NCI-H345 treated with DMSO at 0.1 percent for 48 hours (cell line): Measurements from ENCODE around the gene HIGD1A.
A peak's percentile ranks its signal among the peaks of the same experiment; 100 is the strongest.
"Not testable (repeated sequence)": the region's sequence is repeated elsewhere in the genome, so short reads cannot be mapped to it uniquely, and the experiment has no call there.

ENCODE experiments used
- DNase-seq: peaks from one replicate; lab custom pipeline; 2025; ENCODE audit not compliant: unreplicated experiment; lab: John Stamatoyannopoulos, UW

HIGD1A gene

DNA sequence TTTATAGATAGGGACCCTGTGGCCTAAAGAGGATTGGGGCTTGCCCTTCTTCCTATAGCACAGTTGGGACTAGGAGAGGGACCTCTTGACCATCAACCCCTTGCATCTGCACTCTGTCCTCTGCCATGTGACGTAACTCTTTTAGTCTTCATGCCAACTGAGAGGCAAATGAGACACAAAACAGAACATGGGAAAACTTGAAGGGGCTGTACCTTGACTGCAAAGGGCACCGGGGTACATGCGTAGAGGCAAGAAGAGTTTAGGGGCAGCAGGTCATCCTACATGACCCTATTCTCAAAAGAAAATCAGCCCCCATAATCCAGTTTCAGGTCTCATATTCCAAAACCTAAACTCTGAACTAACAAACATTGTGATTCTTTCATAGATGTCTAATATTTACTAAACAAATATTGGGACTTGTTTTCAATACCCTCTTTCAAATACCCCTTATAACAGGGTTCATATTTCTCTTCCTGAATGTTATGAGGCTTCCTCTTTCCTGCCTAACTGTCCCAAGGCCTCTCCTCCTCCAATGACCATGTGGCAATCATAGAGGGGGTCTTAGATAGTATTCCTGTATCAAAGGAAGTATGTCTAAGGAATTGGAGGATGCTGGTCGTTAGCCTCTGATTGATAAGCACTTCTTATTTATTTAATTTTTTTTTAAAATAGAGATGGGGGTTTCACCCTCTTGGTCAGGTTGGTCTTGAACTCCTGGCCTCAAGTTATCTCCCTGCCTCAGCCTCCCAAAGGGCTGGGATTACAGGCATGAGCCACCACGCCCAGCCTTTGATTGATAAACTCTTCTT is 25.5 kb upstream of the HIGD1A start:
- no peak for DNase-seq

DNA sequence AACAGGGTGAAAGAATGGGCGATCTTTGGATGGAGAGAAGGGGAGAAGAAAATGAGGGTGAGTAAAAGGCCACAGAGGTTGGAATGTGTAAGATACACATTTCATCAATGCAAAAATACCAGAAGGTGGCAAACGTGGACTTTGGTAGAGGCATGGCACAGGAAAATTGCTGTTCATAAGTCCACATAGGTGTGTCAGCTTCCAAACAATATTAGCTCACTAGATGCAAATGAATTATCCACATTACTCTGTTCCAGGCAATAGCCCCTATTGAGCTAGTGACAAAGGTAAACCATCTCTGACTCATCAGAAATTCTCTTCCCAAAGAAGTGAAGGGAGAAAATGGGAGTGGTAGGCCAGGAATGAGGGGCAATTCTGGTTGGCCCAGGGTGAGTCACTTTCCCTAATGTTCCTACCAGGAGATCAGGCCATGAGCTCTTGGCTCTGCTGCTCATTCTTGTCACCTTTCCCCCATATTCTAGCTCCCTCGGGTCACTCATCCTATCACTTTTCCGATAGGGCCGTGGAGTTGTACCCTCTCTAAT is 24.9 kb upstream of the HIGD1A start:
- DNase-seq: no peak

DNA sequence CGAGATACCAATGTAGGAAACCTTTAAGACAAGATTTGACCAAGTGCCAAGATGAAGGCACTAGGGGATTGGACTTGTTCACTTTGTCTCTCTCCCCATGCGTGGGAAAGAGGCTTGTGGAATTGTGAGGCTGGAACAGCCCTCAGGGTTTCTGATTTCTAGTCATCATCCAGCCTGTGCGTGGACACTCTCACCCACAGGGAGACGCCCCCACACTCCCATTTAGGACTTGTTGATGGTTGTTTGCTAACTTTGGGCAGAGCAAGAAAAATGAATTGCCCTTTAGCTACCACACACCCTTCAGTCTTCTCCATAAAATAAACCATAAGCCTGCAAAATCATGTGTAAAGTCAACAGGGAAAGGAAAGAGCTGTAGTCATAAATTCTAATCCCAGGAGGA is 23.4 kb upstream of the HIGD1A start:
- DNase-seq: no peak

DNA sequence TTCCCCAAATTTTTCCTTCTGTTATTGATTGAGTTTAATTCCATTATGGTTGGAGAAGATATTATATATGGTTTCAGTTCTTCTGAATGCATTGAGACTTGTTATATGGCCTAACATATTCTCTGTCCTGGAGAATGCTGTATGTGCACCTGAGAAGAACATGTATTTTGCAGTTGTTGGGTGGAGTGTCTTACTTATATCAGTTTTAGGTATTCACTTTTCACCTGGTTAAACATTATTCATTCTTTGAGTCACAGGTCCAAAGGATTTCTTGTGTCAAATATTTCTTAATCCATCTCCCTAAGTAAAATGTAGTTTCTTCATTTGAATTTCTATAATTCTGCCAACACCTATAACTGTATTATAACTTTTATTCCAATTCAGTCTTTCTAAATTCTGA is 22.7 kb upstream of the HIGD1A start:
- no peak for DNase-seq

DNA sequence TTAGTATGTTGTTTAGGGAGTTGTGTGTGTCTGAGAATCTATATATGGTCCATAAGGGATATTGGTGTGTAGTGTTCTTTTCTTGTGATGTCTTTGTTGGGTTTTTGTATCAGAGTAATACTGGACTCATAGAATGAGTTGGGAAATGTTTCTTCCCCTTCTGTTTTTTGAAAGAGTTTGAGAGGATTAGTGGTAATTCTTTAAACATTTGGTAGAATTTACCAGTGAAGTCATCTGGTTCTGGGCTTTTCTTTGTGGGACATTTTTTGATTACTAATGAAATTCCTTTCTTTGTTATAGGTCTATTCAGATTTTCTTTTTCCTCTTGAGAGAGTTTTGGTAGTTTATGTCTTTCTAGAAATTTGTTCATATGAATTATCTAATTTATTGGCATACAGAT is 21.9 kb upstream of the HIGD1A start:
- no peak for DNase-seq

DNA sequence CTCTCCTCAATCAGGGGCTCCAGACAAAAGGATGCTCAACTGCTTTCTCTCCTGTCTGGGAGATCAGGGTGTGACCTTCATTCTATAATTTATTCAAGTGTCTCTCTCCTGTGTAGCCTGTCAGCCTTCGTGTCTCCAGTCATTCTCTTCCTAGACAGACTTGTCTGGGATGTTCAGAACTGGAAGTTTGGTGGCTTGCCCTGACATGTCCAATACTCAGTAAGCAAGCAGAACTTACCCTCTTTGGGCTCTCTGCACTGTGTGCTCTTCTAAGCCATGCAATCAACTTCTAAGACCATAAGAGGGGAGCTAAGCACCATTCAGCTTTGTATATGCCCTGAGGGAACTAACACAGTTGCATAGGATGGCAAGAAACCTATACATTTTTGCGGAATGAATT is 19.1 kb upstream of the HIGD1A start:
- peak; percentile 84 for DNase-seq

DNA sequence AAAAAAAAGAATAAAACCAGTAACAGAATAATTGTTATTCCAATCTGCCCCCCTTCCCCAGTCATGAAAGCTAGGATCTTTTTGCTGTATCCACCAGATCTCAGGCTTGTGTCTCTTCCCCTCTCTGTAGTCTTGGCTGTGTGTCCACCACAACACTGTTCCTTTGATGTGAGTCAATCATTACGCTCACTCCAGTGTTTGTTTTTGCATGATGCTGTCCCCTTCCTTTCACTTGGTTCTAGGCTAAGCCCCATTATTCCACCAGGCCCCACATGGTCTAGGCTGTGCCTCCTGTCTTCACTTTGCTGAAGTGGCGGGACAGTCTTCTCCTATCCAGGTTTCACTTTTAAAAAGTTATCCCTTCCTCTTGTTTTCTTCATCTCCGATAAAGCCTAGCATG is 18.5 kb upstream of the HIGD1A start:
- no peak for DNase-seq

DNA sequence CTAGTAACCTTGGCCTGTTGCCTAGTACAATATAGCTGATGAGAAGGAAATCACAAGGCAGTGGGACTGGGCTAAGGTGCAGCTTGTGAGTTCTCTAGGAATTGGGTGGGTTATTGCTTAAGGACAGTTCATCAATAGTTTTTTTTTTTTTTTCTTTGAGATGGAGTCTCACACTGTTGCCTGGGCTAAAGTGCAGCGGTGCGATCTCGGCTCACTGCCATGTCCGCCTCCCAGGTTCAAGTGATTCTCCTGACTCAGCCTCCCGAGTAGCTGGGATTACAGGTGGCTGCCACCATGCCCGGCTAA is 16.4 kb upstream of the HIGD1A start:
- no peak for DNase-seq

DNA sequence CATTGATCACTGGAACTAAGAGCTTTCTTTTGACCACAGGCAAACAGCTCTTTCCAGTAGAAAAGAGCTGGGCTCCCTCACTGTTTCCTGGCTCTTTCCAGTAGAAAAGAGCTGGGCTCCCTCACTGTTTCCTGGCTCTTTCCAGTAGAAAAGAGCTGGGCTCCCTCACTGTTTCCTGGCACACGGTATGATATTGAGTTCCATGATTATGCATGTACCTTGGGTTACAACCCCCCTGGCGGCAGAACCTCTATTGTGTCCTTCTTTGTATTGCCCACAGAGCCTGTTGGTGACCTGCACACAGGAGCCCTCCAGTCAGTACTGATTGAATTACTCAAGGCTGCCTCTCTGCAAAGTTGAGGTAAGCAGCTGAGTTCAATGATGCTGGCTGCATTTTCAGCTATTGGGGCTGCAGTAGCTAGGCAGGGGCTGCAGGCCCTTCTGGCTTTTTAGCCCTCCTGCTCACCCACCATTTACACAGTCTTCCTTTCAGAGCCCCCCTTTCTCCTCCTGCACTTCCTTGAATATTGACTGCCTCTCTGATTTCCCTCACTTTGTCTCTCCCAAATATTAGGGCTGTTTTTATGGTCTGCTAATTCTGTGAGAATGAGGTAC is 15.2 kb upstream of the HIGD1A start:
- DNase-seq: peak; percentile 81

DNA sequence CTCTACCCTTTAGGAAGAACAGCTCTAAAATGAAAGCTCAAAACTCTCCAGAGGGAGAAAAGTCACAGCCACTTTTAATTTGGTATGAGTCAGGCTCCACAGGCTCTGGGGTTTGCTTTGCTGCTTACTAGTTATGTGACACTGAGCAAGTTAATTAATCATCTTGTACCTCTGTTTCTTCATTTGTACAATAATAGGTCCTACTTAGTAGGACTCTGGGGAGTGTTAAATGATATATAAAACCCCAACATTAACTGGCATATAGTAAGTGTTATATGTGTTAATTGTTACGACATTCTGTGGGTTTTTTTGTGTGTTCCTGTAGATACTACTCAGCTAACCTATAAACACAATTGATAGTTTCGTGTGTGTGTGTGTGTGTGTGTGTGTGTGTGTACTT is 11.5 kb upstream of the HIGD1A start:
- no peak for DNase-seq

DNA sequence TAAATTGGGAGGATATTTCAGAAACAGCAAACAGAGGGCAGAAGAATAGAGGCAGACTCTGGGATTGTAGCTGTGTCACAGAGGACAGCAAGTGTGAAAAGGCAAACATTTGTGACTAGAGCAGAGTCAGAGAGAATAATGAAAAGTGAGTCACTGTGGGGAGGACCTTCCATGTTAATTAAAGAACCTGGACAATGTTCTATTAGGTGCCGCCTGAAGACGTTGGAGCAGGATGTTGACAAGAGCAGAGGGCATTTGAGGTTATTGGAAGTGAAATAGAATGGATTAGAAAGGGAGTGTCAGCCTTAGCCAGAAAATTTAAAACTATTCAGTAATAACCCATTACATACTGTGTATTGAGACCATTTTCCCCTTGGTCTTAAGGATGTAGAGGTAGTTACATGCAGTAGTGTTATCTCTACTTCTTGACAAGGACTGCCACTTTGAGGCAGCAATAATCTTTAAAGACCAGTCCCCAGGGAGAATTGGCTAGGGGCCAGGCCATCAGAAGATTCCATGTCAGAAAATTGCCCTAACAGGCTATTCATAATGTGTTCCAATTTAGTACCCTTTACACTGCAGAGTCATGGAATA is 10.7 kb upstream of the HIGD1A start:
- DNase-seq: no peak

DNA sequence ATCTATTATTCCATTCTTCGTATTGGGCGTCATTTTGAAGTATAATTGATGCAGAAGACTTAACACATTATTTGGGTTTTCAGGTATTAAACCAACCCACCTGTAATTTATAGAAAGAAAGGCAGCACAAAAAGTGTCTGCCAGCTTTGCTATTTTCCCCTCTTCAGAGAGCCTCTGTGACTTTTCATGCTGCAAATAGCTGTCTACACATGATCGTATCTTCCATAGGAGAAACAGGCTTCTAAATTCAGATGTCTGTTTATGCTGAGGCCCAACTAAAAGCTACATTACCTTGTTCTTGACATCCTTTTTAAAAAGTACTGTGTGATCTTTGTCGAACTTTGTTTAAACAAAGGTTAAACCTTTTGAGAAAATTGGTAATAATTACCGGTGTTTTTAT is 10.0 kb upstream of the HIGD1A start:
- no peak for DNase-seq

DNA sequence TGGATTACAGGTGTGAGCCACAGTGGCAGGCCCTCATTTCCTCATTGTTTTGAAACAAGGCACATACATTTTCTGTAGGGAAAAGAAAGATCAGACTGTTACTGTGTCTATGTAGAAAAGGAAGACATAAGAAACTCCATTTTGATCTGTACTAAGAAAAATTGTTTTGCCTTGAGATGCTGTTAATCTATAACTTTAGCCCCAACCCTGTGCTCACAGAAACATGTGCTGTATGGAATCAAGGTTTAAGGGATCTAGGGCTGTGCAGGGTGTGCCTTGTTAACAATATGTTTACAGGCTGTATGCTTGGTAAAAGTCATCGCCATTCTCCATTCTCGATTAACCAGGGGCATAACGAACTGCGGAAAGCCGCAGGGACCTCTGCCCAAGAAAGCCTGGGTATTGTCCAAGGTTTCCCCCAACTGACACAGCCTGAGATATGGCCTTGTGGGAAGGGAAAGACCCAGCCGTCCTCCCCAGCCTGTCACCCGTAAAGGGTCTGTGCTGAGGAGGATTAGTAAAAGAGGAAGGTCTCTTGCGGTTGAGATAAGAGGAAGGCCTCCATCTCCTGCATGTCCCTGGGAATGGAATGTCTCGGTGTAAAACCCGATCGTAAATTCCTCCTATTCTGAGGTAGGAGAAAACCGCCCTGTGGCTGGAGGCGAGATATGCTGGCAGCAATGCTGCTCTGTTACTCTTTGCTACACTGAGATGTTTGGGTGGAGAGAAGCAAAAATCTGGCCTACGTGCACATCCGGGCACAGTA is 7.0 kb upstream of the HIGD1A start:
- DNase-seq: not testable (repeated sequence)

DNA sequence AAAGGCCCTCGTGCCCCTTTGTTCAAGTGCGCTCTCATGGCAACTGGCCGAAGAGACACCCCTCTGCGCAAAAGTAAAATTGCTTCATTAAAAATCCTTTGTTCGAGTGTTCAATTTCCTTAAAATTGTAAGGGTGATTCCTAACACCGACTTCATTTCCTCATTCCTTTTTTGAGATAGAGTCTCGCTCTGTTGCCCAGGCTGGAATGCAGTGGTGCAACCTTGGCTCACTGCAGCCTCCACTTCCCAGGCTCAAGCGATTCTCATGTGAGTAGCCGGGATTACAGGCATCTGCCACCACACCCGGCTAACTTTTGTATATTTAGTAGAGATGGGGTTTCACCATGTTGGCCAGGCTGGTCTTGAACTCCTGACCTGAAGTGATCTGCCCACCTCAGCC is 6.4 kb upstream of the HIGD1A start:
- not testable (repeated sequence) for DNase-seq

DNA sequence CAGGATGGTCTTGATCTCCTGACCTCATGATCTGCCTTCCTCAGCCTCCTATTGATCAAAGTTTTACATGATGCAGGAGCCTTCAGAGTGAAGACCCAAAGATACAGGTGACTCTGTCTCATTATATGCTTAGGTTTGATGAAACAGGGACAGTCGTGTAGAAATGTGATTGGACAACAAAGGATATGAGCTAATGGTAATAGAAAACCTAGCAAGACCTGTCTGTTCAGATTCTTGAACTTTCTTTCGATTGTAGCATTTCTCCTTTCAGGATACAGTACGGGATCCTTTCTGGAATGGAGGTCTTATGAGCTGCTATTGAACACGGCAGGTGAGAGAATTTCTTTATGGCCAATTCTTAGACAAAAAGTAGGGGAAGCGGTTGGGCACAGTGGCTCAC is 4.9 kb upstream of the HIGD1A start, which contains the start of gene ACKR2:
Gene ACKR2, plus strand, starts transcription at position 244 of the 400 bp plus-strand sequence. CDS start 55,058 bp downstream, outside the sequence.
- DNase-seq: no peak

DNA sequence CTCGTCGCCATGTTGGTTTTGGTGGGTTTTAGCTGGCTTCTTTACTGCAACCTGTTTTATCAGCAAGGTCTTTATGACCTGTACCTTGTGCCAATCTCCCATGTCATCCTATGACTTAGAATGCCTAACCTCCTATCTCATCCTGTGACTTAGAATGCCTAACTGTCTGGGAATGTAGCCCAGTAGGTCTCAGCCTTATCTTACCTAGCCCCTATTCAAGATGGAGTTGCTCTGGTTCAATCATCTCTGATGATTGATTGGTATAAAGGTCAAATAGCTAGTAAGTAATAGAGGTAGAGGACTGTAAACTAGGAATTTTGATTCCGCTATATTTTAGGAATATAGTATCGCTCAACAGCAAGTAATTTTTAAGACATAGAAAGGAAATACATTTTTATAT is 3.6 kb upstream of the HIGD1A start:
- no peak for DNase-seq

DNA sequence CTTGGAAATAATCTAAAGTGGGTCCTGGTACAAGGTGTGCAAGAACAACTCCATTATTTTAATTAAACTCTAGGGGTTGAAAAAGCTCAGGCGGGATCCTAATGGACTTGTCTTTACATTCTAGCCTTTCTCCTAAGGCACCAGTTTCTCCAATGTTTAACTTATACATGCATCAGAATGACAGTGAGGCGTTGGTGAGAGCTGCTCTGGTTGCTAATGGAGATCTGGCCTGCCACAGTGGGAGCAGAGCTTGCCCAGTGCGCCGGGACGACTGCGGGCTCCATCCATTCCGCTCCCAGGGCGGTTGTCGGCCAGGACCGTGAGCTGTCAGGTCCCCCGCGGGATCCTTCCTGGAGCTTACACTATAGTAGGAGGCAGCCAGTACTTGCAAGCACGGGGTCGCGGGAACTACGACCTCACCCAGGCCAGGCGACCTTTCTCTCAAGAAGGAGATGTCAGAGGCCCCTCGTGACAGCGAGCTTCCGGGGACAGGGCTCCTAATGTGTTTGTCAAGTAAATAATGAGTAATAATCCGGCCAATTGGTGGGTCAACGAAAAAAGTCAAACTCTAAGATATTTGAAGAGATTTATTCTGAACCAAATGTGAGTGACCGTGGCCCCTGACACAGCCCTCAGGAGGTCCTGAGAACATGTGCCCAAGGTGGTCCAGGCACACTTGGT is 991 bp upstream of the HIGD1A start:
- DNase-seq: no peak

DNA sequence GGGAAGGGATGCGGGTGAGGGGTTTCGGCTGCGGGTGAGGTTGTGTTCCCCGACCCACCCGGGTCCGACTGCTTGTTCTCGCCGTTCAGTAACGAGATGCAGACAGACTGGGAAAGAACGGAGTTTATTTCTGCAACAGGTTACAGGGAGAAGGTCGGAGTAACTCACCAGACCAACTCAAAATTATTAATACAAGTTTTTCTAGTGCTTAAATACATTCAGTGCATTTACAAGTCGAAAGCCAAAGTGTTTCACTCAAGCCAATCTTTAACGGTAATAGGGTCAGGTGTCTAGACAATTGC is 492 bp upstream of the HIGD1A start:
- no peak for DNase-seq

DNA sequence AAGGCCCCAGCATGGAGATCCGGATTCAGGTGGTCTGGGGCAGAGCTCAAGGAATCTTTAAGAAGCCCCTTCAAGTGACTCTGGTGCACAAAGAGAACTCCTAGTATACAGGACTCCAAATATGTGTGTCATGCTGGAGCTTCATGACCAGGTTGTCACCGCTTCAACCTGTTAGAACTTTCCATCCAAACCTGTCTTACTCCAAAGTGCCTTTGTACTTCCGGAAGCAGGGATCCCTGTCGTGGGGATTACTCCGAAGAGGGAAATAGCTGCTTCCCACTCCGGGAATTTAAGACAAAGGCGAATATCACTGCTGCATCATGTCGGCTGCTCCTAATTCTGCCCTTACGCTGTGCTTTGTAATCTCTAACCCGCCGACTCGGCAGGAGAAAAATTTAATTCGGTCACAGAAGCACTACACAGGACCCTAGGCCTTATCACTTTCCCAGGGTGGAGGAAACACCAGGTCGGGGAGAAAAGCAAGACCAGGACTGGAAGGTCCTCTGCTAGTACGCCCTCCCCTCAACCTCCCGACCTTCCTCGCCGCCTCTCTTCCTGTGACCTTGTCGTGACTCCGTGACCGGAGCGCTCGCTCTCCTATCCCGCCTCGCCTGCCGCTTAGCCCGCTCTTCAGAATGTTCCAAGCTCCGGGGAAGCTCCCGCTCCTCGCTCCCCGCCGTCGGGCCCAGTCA is 730 bp downstream of the HIGD1A start:
- DNase-seq: no peak

DNA sequence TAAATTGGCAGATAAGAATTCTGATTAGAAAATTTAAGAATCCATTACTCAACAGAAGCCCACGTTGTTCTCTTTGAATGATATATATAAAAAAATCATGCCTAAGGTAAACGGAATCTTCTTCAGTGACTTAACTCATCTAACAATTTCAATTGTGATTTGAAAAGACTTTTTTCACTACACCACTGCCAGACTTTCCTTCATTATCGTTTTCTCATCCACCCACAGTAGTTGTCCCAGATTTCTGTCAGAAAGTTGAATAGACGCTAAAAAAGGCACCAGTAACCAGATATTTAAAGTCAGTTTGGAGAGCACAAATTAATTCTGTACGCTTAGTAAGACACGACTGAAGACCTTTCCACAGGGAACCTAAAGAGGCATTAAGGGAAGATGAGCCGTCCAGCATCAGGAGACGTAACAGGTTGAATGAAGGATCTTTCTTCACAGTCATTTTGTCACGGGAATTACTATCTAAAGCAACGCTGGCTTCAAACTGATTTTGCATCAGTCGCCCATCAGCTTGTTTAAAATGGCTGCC is 1.3 kb downstream of the HIGD1A start:
- DNase-seq: no peak
